Natural killer cell (primary cell): Measurements from ENCODE around the gene HEPN1. TPM values are rescaled to one million over a fixed set of nuclear protein-coding genes. Genes with fewer than 3 reads are reported as not detected.
A peak's percentile ranks its signal among the peaks of the same experiment; 100 is the strongest.

ENCODE experiments used
- ATAC-seq, 3 donors: fragments of 150-1000 bp in 2 of 3; fragments of 200-7000 bp in 1 of 3; cut with Tn5 transposase; 1 replicate in 1 of 3; 2 replicates in 2 of 3; pipeline ENCODE4 v1.10.0; 2021; ENCODE audit warnings: mild to moderate bottlenecking in 2 of 3, moderate library complexity in 2 of 3
- DNase-seq, 2 donors: peaks; one replicate each; pipeline versions ENCODE4 v3.0.0 to v3.0.0-alpha.2; 2013 to 2021; ENCODE audit warnings: mixed read lengths in 1 of 2
- H3K27ac ChIP-seq: one replicate; pipeline ENCODE4 v1.5.1; 2013; ENCODE audit warnings: mild to moderate bottlenecking, low read length
- H3K27me3 ChIP-seq: one replicate; pipeline ENCODE4 v1.6.1; 2013; ENCODE audit warnings: low read length; ENCODE audit not compliant: control insufficient read depth, insufficient read depth
- H3K36me3 ChIP-seq: one replicate; pipeline ENCODE4 v1.6.1; 2013; ENCODE audit warnings: low read length; ENCODE audit not compliant: control insufficient read depth, insufficient read depth
- H3K4me1 ChIP-seq: one replicate; pipeline ENCODE4 v1.6.1; 2013; ENCODE audit warnings: low read length; ENCODE audit not compliant: control insufficient read depth, insufficient read depth
- H3K4me3 ChIP-seq: one replicate; pipeline ENCODE4 v1.5.1; 2013; ENCODE audit warnings: low read length
- H3K9me3 ChIP-seq: one replicate; pipeline ENCODE4 v1.6.1; 2013; ENCODE audit warnings: low read length; ENCODE audit not compliant: control insufficient read depth, insufficient read depth
- H3K27ac Mint-ChIP-seq, 2 donors: one replicate each; pipeline ENCODE4 v1.8.0; 2022; ENCODE audit warnings: mild to moderate bottlenecking in 2 of 2, mixed read lengths in 2 of 2, moderate library complexity in 1 of 2
- H3K27me3 Mint-ChIP-seq, 2 donors: one replicate each; pipeline ENCODE4 v1.8.0; 2022; ENCODE audit warnings: low read depth in 2 of 2, mixed read lengths in 2 of 2
- H3K36me3 Mint-ChIP-seq: one replicate; pipeline ENCODE4 v1.8.0; 2022; ENCODE audit warnings: mixed read lengths
- H3K4me1 Mint-ChIP-seq, 2 donors: one replicate each; pipeline ENCODE4 v1.8.0; 2022; ENCODE audit warnings: mixed read lengths in 2 of 2
- H3K4me3 Mint-ChIP-seq: one replicate; pipeline ENCODE4 v1.8.0; 2022; ENCODE audit warnings: mild to moderate bottlenecking, moderate library complexity, mixed read lengths
- H3K9me3 Mint-ChIP-seq, 2 donors: one replicate each; pipeline ENCODE4 v1.8.0; 2022; ENCODE audit warnings: mixed read lengths in 2 of 2
- CTCF ChIP-seq: fragments of 200-600 bp; IDR thresholded peaks from one replicate; pipeline ENCODE4 v1.8.0; 2022; ENCODE audit warnings: antibody characterized with exemption
- WGBS: methylation state at CpG from one replicate; pipeline ENCODE4 v1.1.7; 2013; ENCODE audit warnings: missing lambda C conversion rate; ENCODE audit not compliant: insufficient coverage; 5-methylcytosine and 5-hydroxymethylcytosine counted together
- intact Hi-C: fragments of 100-400 bp; cut with micrococcal nuclease; formaldehyde crosslinking; loops from one replicate; pipeline ENCODE4 v1.14.2; 2022
- total RNA-seq, 4 donors: library from RNA; stranded (reverse); fragments of 120-200 nt in 1 of 4; gene quantifications; one replicate each; pipeline versions ENCODE4 v1.2.3 to v1.2.4, GENCODE V29; 2013 to 2022

Gene HEPN1
- total RNA-seq, 3 donors from 2014 or later (not counting 1 experiment from before 2014, with no cell fraction given): not detected

- Histone ChIP-seq H3K4me1 (no peaks in the 10 kb centered on the region), H3K36me3 (no peaks in the 10 kb centered on the region), H3K27ac (no peak overlapping the region), H3K27me3 (no peaks in the 10 kb centered on the region), H3K4me3 (no peak overlapping the region), H3K9me3 (no peaks in the 10 kb centered on the region)
- H3K27ac Mint-ChIP-seq: peak overlapping the region in 1 of 2 donors; percentile 77
- H3K4me3 Mint-ChIP-seq: no peak overlapping the region
- H3K9me3 Mint-ChIP-seq: no peaks in the 10 kb centered on the region
- WGBS: 85% methylated on average over 6 of the region's 6 CpGs
- no peaks in the 10 kb centered on the region for H3K27me3 Mint-ChIP-seq
- no peak for ATAC-seq
- no peak for DNase-seq
- H3K36me3 Mint-ChIP-seq: peaks cover 1% of the 10 kb centered on the region
- TF ChIP-seq CTCF: no peak
- H3K4me1 Mint-ChIP-seq: peaks cover 8 to 12% of the 10 kb centered on the region in 2 donors
- intact Hi-C loops: no loop called here
These were observed 23.6 kb downstream of the HEPN1 start for GRCh38 chr11:124942466-124943253.

GRCh38 chr11:124943254-124943616, 24.2 kb downstream of the HEPN1 start:
- Mint-ChIP-seq H3K4me3 (no peak overlapping the region), H3K9me3 (peaks cover under 1 to 5% of the 10 kb centered on the region in 2 donors), H3K27me3 (no peaks in the 10 kb centered on the region), H3K36me3 (peaks cover 7% of the 10 kb centered on the region), H3K27ac (peak overlapping the region in 1 of 2 donors; percentile 77), H3K4me1 (peaks cover 8 to 12% of the 10 kb centered on the region in 2 donors)
- 58% methylated on average over 2 of the region's 5 CpGs for WGBS
- no peak for ATAC-seq
- H3K36me3 ChIP-seq: no peaks in the 10 kb centered on the region
- H3K4me3 ChIP-seq: no peak overlapping the region
- no peaks in the 10 kb centered on the region for H3K4me1 ChIP-seq
- H3K27me3 ChIP-seq: no peaks in the 10 kb centered on the region
- H3K9me3 ChIP-seq: no peaks in the 10 kb centered on the region
- intact Hi-C loops: no loop called here
- H3K27ac ChIP-seq: no peak overlapping the region
- TF ChIP-seq CTCF: no peak
- DNase-seq: no peak

GRCh38 chr11:124943741-124944140, 24.7 kb downstream of the HEPN1 start:
- H3K27ac Mint-ChIP-seq: peak overlapping the region; percentile 17 to 77
- intact Hi-C loops: no loop called here
- ATAC-seq: no peak
- TF ChIP-seq CTCF: no peak
- H3K4me3 Mint-ChIP-seq: no peak overlapping the region
- peak in 1 of 2 donors; percentile 19 for DNase-seq
- no peaks in the 10 kb centered on the region for H3K4me1 ChIP-seq
- H3K4me3 ChIP-seq: no peak overlapping the region
- H3K36me3 ChIP-seq: no peaks in the 10 kb centered on the region
- no peaks in the 10 kb centered on the region for H3K27me3 Mint-ChIP-seq
- H3K9me3 ChIP-seq: no peaks in the 10 kb centered on the region
- WGBS: no CpG with 5 or more reads among the region's 1 CpG
- no peaks in the 10 kb centered on the region for H3K27me3 ChIP-seq
- no peak overlapping the region for H3K27ac ChIP-seq
- H3K9me3 Mint-ChIP-seq: peaks cover 4 to 9% of the 10 kb centered on the region in 2 donors
- H3K4me1 Mint-ChIP-seq: peaks cover 8 to 12% of the 10 kb centered on the region in 2 donors
- peaks cover 12% of the 10 kb centered on the region for H3K36me3 Mint-ChIP-seq

- no peak overlapping the region for H3K4me3 ChIP-seq
- Mint-ChIP-seq H3K9me3 (peaks cover 5 to 10% of the 10 kb centered on the region in 2 donors), H3K4me1 (peaks cover 8 to 12% of the 10 kb centered on the region in 2 donors), H3K27me3 (no peaks in the 10 kb centered on the region), H3K27ac (no peak overlapping the region), H3K4me3 (no peak overlapping the region), H3K36me3 (peaks cover 12% of the 10 kb centered on the region)
- H3K27ac ChIP-seq: no peak overlapping the region
- intact Hi-C loops: no loop called here
- ATAC-seq (no peak), DNase-seq (no peak)
- no peaks in the 10 kb centered on the region for H3K4me1 ChIP-seq
- no peaks in the 10 kb centered on the region for H3K36me3 ChIP-seq
- 97% methylated on average over 3 of the region's 3 CpGs for WGBS
- no peaks in the 10 kb centered on the region for H3K9me3 ChIP-seq
- no peaks in the 10 kb centered on the region for H3K27me3 ChIP-seq
- TF ChIP-seq CTCF: no peak
These were observed 25.5 kb downstream of the HEPN1 start for GRCh38 chr11:124944565-124944964.
